ENCODE measurements around the gene SCN7A. TPM values are rescaled to one million over a fixed set of nuclear protein-coding genes. Genes with fewer than 3 reads are reported as not detected.
"Not testable (repeated sequence)": the region's sequence is repeated elsewhere in the genome, so short reads cannot be mapped to it uniquely, and the experiment has no call there.

The SCN7A gene
- 0.48 TPM for total RNA-seq

GRCh38 chr2:166494140-166494624 is at the start of gene SCN7A:
TSS of gene SCN7A (minus strand) at chr2:166494249. CDS start at chr2:166477696, 16,553 bp downstream.
- no peak for ATAC-seq

- ATAC-seq, result peak; percentile 74
These were observed 45.5 kb upstream of the SCN7A start for GRCh38 chr2:166539340-166540162.

- ATAC-seq, result no peak
These were observed 42.1 kb upstream of the SCN7A start for GRCh38 chr2:166536111-166536510.

GRCh38 chr2:166521155-166521554 is 27.1 kb upstream of the SCN7A start:
- no peak for ATAC-seq

- ATAC-seq, result no peak
These were observed 26.6 kb upstream of the SCN7A start for GRCh38 chr2:166520604-166521003.

GRCh38 chr2:166519391-166519962 is 25.4 kb upstream of the SCN7A start:
- ATAC-seq, result no peak

GRCh38 chr2:166518634-166519390 is 24.8 kb upstream of the SCN7A start:
- no peak for ATAC-seq

- ATAC-seq, result no peak
These were observed 23.5 kb upstream of the SCN7A start for GRCh38 chr2:166517533-166518061.

- no peak for ATAC-seq
These were observed 22.8 kb upstream of the SCN7A start for GRCh38 chr2:166516712-166517303.

GRCh38 chr2:166513952-166514351 is 19.9 kb upstream of the SCN7A start:
- no peak for ATAC-seq

GRCh38 chr2:166499281-166499680 is 5.2 kb upstream of the SCN7A start:
- no peak for ATAC-seq

- no peak for ATAC-seq
These were observed 2.6 kb downstream of the SCN7A start for GRCh38 chr2:166491461-166491860.

GRCh38 chr2:166487171-166487570 is 6.9 kb downstream of the SCN7A start:
- ATAC-seq, result no peak

GRCh38 chr2:166485558-166486178 is 8.4 kb downstream of the SCN7A start:
- ATAC-seq, result no peak

- no peak for ATAC-seq
These were observed 21.7 kb downstream of the SCN7A start for GRCh38 chr2:166472332-166472731.

GRCh38 chr2:166468124-166469024 is 25.7 kb downstream of the SCN7A start:
- no peak for ATAC-seq

GRCh38 chr2:166464187-166464586 is 29.9 kb downstream of the SCN7A start:
- ATAC-seq, result no peak

- no peak for ATAC-seq
These were observed 30.4 kb downstream of the SCN7A start for GRCh38 chr2:166463640-166464039.

- ATAC-seq, result peak; percentile 18
These were observed 35.4 kb downstream of the SCN7A start for GRCh38 chr2:166458674-166459073.

GRCh38 chr2:166455823-166456222 is 38.2 kb downstream of the SCN7A start:
- not testable (repeated sequence) for ATAC-seq

GRCh38 chr2:166454006-166454595 is 39.9 kb downstream of the SCN7A start:
- no peak for ATAC-seq
